Measurements from ENCODE around the gene ZSCAN1.

Gene ZSCAN1

GRCh38 chr19:58063712-58064111 lies 29.9 kb downstream of the ZSCAN1 start:
- H3K9me3 ChIP-seq (ENCODE audit: control insufficient read depth, low read length): no peaks in the 10 kb centered on the region
- no peak overlapping the region for H3K9ac ChIP-seq
- no peak for TF ChIP-seq CTCF (IDR thresholded peaks at IDR 0.05)
- no peaks in the 10 kb centered on the region for H3K4me1 ChIP-seq
- H3K4me3 ChIP-seq (ENCODE audit: low read depth, low read length): no peak overlapping the region
- H3K27me3 ChIP-seq (ENCODE audit: control insufficient read depth, insufficient read depth, low read length): no peaks in the 10 kb centered on the region
- H3K27ac ChIP-seq: no peak overlapping the region
- peaks cover 3% of the 10 kb centered on the region for H3K36me3 ChIP-seq (ENCODE audit: control insufficient read depth, insufficient read depth, low read length)
- no peak overlapping the region for H2AFZ ChIP-seq
- no peaks in the 10 kb centered on the region for H3K79me2 ChIP-seq
- no peak overlapping the region for H3K4me2 ChIP-seq (ENCODE audit: low read length)

- Histone ChIP-seq H2AFZ (no peak overlapping the region), H3K4me1 (no peaks in the 10 kb centered on the region), H3K9me3 (ENCODE audit: control insufficient read depth, low read length) (no peaks in the 10 kb centered on the region), H3K36me3 (ENCODE audit: control insufficient read depth, insufficient read depth, low read length) (peaks cover 3% of the 10 kb centered on the region), H3K4me3 (ENCODE audit: low read depth, low read length) (no peak overlapping the region), H3K27me3 (ENCODE audit: control insufficient read depth, insufficient read depth, low read length) (no peaks in the 10 kb centered on the region), H3K79me2 (no peaks in the 10 kb centered on the region), H3K27ac (no peak overlapping the region), H3K9ac (no peak overlapping the region), H3K4me2 (ENCODE audit: low read length) (no peak overlapping the region)
- no peak for TF ChIP-seq CTCF (IDR thresholded peaks at IDR 0.05)
Measured at GRCh38 chr19:58067240-58067912, 33.6 kb downstream of the ZSCAN1 start.

- Histone ChIP-seq H3K9me3 (ENCODE audit: control insufficient read depth, low read length) (no peaks in the 10 kb centered on the region), H3K36me3 (ENCODE audit: control insufficient read depth, insufficient read depth, low read length) (no peaks in the 10 kb centered on the region)
Measured at GRCh38 chr19:58079792-58080191, 46.0 kb downstream of the ZSCAN1 start.

GRCh38 chr19:58083021-58083420 lies 49.2 kb downstream of the ZSCAN1 start:
- H3K4me1 ChIP-seq: no peaks in the 10 kb centered on the region
- TF ChIP-seq CTCF (IDR thresholded peaks at IDR 0.05): no peak
- H3K36me3 ChIP-seq (ENCODE audit: control insufficient read depth, insufficient read depth, low read length): no peaks in the 10 kb centered on the region
- no peak overlapping the region for H3K27ac ChIP-seq
- H3K4me3 ChIP-seq (ENCODE audit: low read depth, low read length): no peak overlapping the region
- H3K79me2 ChIP-seq: no peaks in the 10 kb centered on the region
- H3K27me3 ChIP-seq (ENCODE audit: control insufficient read depth, insufficient read depth, low read length): no peaks in the 10 kb centered on the region
- no peak overlapping the region for H2AFZ ChIP-seq
- no peak overlapping the region for H3K9ac ChIP-seq
- no peaks in the 10 kb centered on the region for H3K9me3 ChIP-seq (ENCODE audit: control insufficient read depth, low read length)
- no peak overlapping the region for H3K4me2 ChIP-seq (ENCODE audit: low read length)

More at GRCh38 chr19:58079792-58080191, 46.0 kb downstream of the ZSCAN1 start:
- no peaks in the 10 kb centered on the region for H3K79me2 ChIP-seq
- H3K27me3 ChIP-seq (ENCODE audit: control insufficient read depth, insufficient read depth, low read length): no peaks in the 10 kb centered on the region
- no peaks in the 10 kb centered on the region for H3K4me1 ChIP-seq
- no peak overlapping the region for H3K27ac ChIP-seq
- H2AFZ ChIP-seq: no peak overlapping the region
- TF ChIP-seq CTCF (IDR thresholded peaks at IDR 0.05): no peak
- no peak overlapping the region for H3K4me3 ChIP-seq (ENCODE audit: low read depth, low read length)
- H3K4me2 ChIP-seq (ENCODE audit: low read length): no peak overlapping the region
- no peak overlapping the region for H3K9ac ChIP-seq
